GM19193 (cell line): Measurements from ENCODE around the gene GRID1.

ENCODE experiments used
- POLR2A ChIP-seq: IDR thresholded peaks from 4 replicates; pipeline ENCODE4 v1.6.1; 2011; ENCODE audit not compliant: insufficient read depth, insufficient read length; ENCODE audit errors: extremely low read depth

GRID1 gene

GRCh38 chr10:85641479-85642009 is 725.1 kb downstream of the GRID1 start:
- TF ChIP-seq POLR2A, result no peak

- no peak for TF ChIP-seq POLR2A
Observed at GRCh38 chr10:85638797-85639196, 727.8 kb downstream of the GRID1 start.

- TF ChIP-seq POLR2A, result no peak
Observed at GRCh38 chr10:85635650-85636049, 730.9 kb downstream of the GRID1 start.

GRCh38 chr10:85624511-85624910 is 742.1 kb downstream of the GRID1 start:
- TF ChIP-seq POLR2A, result no peak

- no peak for TF ChIP-seq POLR2A
Observed at GRCh38 chr10:85623758-85624157, 742.8 kb downstream of the GRID1 start.

GRCh38 chr10:85623342-85623741 is 743.3 kb downstream of the GRID1 start:
- no peak for TF ChIP-seq POLR2A

- TF ChIP-seq POLR2A, result no peak
Observed at GRCh38 chr10:85622425-85622824, 744.2 kb downstream of the GRID1 start.

GRCh38 chr10:85621562-85621961 is 745.0 kb downstream of the GRID1 start:
- TF ChIP-seq POLR2A, result no peak

- no peak for TF ChIP-seq POLR2A
Observed at GRCh38 chr10:85620807-85621206, 745.8 kb downstream of the GRID1 start.

GRCh38 chr10:85619832-85620231 is 746.8 kb downstream of the GRID1 start:
- no peak for TF ChIP-seq POLR2A

- TF ChIP-seq POLR2A, result no peak
Observed at GRCh38 chr10:85618841-85619240, 747.8 kb downstream of the GRID1 start.

GRCh38 chr10:85617751-85618546 is 748.6 kb downstream of the GRID1 start:
- no peak for TF ChIP-seq POLR2A

- TF ChIP-seq POLR2A, result no peak
Observed at GRCh38 chr10:85615556-85615955, 751.0 kb downstream of the GRID1 start.

- no peak for TF ChIP-seq POLR2A
Observed at GRCh38 chr10:85614981-85615380, 751.6 kb downstream of the GRID1 start.

- no peak for TF ChIP-seq POLR2A
Observed at GRCh38 chr10:85614566-85614965, 752.0 kb downstream of the GRID1 start.

- no peak for TF ChIP-seq POLR2A
Observed at GRCh38 chr10:85613391-85613790, 753.2 kb downstream of the GRID1 start.

- no peak for TF ChIP-seq POLR2A
Observed at GRCh38 chr10:85612833-85613232, 753.8 kb downstream of the GRID1 start.

- no peak for TF ChIP-seq POLR2A
Observed at GRCh38 chr10:85612378-85612775, 754.2 kb downstream of the GRID1 start.
